ENCODE measurements around the gene ITGA2B. TPM values are rescaled to one million over a fixed set of nuclear protein-coding genes. Genes with fewer than 3 reads are reported as not detected.
"Not testable (repeated sequence)": the region's sequence is repeated elsewhere in the genome, so short reads cannot be mapped to it uniquely, and the experiment has no call there.

ITGA2B gene
- total and polyA plus RNA-seq, 2 experiments from 2014 or later = 0.77 to 3.6 TPM

DNA sequence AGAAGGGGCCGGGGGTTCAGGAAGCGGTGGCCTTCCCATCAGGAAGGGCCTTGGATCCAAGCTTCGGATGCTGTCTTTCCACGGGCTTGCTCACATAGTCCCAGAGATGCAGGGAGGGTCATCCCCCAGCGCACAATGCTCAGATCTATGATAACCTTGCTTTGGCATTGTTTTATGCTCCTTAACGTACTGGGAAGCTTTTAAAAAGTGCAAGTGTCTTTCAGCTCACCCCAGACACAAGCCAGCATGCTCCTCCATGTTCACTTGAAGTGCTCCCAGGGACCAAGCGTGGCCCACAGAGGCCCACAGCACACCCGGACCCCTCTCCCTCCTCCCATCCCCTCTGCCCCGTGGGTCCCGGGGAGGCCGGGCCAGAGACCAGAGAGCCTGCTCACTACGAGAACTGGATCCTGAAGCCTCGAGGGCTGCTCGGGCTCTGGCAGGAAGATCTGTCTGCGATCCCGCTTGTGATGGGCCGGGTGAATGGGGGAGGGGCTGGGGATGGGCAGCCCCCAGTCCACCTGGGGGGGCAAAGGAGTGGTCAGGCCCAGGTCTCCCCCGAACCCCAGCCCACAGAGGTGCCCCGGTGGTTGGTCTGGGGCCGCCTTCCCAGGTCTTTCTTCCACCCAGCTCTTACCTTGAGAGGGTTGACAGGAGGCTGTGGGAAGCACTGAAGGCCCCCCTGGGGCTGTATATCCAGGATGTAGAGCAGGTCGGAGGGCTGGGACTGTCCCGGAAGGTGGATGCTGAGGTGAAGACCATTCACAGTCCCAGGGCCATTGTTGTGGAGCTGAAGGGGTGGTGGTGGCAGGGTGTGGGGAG is 14.0 kb downstream of the ITGA2B start:
- H3K4me2 ChIP-seq = peak overlapping the region; percentile 42
- H3K27me3 ChIP-seq = no peaks in the 10 kb centered on the region
- H3K9me2 ChIP-seq (replicated peaks; ENCODE audit: insufficient read depth) = no peaks in the 10 kb centered on the region
- H3K4me3 ChIP-seq = no peak overlapping the region
- H3K27ac ChIP-seq = no peak overlapping the region
- H2AFZ ChIP-seq = no peak overlapping the region
- TF ChIP-seq, protein P1, sequence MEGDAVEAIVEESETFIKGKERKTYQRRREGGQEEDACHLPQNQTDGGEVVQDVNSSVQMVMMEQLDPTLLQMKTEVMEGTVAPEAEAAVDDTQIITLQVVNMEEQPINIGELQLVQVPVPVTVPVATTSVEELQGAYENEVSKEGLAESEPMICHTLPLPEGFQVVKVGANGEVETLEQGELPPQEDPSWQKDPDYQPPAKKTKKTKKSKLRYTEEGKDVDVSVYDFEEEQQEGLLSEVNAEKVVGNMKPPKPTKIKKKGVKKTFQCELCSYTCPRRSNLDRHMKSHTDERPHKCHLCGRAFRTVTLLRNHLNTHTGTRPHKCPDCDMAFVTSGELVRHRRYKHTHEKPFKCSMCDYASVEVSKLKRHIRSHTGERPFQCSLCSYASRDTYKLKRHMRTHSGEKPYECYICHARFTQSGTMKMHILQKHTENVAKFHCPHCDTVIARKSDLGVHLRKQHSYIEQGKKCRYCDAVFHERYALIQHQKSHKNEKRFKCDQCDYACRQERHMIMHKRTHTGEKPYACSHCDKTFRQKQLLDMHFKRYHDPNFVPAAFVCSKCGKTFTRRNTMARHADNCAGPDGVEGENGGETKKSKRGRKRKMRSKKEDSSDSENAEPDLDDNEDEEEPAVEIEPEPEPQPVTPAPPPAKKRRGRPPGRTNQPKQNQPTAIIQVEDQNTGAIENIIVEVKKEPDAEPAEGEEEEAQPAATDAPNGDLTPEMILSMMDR (IDR thresholded peaks at IDR 0.05; ENCODE audit: poor library complexity) = no peak
- TF ChIP-seq EZH2phosphoT487 (IDR thresholded peaks at IDR 0.05; ENCODE audit: low read depth, severe bottlenecking, unreplicated experiment) (no peak), EZH2 (IDR thresholded peaks at IDR 0.05; ENCODE audit: borderline replicate concordance) (no peak)
- H3K9me3 ChIP-seq (ENCODE audit: low read depth) = no peaks in the 10 kb centered on the region
- 60% methylated on average over 21 of the region's 22 CpGs for WGBS (ENCODE audit: low lambda C conversion rate, missing lambda C conversion rate)
- no peaks in the 10 kb centered on the region for H3K79me2 ChIP-seq
- H4K20me1 ChIP-seq (ENCODE audit: insufficient read depth, poor library complexity, severe bottlenecking) = no peaks in the 10 kb centered on the region
- no peak for DNase-seq (ENCODE audit: low spot score)
- no peaks in the 10 kb centered on the region for H3K4me1 ChIP-seq (ENCODE audit: insufficient read depth)
- no peaks in the 10 kb centered on the region for H3K36me3 ChIP-seq (replicated peaks; ENCODE audit: insufficient read depth, low read depth)

DNA sequence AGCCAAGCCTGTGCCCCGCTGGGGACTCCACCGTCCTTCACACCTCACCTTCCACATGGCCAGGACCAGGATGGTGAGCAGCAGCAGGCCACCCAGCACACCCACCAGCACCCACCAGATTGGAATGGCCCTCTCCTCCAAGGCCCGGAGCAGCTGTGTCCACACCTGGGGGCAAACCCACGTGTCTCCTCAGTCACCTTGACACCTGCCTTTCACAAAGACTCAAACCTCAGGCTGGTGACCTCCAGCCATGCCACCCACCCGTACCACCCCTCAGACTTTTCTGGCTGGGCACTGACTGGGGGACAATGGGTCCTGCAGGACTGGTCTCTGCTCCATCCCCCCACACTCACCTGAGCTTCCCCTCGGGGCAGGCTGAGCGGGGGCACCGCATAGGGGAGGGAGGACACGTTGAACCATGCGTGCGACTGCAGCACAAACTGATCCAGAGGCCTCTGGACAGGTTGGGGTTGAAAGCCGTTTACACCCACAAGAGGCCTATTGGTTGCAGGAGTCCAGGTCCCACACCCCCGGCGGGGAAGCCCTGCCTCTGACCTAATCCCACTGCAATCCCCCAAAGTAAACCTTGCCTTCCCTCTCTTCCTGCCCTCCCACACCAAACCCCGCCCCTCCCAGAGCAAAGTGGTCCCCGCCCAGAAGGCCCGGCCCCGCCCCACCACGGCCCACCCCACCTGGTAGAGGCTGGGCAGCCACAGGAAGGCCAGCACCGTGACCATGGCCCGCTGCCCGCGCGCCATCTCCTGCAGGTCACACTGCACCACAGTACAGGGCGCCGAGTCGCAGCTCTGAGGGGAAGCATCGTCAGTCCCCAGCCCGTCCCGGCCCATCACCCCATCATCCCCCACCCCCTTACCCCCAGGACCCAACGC is 14.9 kb downstream of the ITGA2B start:
- Histone ChIP-seq H3K79me2 (no peaks in the 10 kb centered on the region), H2AFZ (no peak overlapping the region), H3K27ac (no peak overlapping the region), H3K4me1 (ENCODE audit: insufficient read depth) (no peaks in the 10 kb centered on the region), H3K9me2 (replicated peaks; ENCODE audit: insufficient read depth) (no peaks in the 10 kb centered on the region), H3K36me3 (replicated peaks; ENCODE audit: insufficient read depth, low read depth) (no peaks in the 10 kb centered on the region), H3K4me2 (peak overlapping the region; percentile 42), H3K27me3 (no peaks in the 10 kb centered on the region), H3K9me3 (ENCODE audit: low read depth) (no peaks in the 10 kb centered on the region), H4K20me1 (ENCODE audit: insufficient read depth, poor library complexity, severe bottlenecking) (no peaks in the 10 kb centered on the region), H3K4me3 (no peak overlapping the region)
- 27% methylated on average over 26 of the region's 31 CpGs for WGBS (ENCODE audit: low lambda C conversion rate, missing lambda C conversion rate)
- TF ChIP-seq, protein P1 (IDR thresholded peaks at IDR 0.05; ENCODE audit: poor library complexity) = no peak
- TF ChIP-seq EZH2phosphoT487 (IDR thresholded peaks at IDR 0.05; ENCODE audit: low read depth, severe bottlenecking, unreplicated experiment) (no peak), EZH2 (IDR thresholded peaks at IDR 0.05; ENCODE audit: borderline replicate concordance) (no peak)
- peak; percentile 64 for DNase-seq (ENCODE audit: low spot score)

DNA sequence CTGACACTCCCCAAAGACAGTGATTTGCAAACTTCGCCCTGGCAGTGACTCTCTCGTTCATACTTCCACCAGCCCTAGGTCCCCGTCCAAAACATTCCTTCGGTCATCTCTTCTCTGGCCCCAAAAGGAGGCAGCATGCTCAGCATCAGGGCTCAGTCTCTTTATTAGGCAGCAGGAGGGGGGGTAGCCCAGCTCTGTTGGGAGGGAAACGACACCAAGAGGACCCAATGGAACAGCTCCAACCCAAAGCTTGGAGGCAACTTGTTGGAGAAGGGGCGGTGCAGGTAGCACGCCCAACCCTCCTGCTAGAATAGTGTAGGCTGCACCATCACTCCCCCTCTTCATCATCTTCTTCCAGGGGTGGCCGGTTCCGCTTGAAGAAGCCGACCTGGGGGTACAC is 17.4 kb downstream of the ITGA2B start:
- H3K27me3 ChIP-seq = no peaks in the 10 kb centered on the region
- H4K20me1 ChIP-seq (ENCODE audit: insufficient read depth, poor library complexity, severe bottlenecking) = no peaks in the 10 kb centered on the region
- H3K36me3 ChIP-seq (replicated peaks; ENCODE audit: insufficient read depth, low read depth) = no peaks in the 10 kb centered on the region
- no peak overlapping the region for H3K4me2 ChIP-seq
- H3K9me2 ChIP-seq (replicated peaks; ENCODE audit: insufficient read depth) = no peaks in the 10 kb centered on the region
- DNase-seq (ENCODE audit: low spot score) = no peak
- H3K9me3 ChIP-seq (ENCODE audit: low read depth) = no peaks in the 10 kb centered on the region
- H3K79me2 ChIP-seq = no peaks in the 10 kb centered on the region
- TF ChIP-seq EZH2 (IDR thresholded peaks at IDR 0.05; ENCODE audit: borderline replicate concordance) = no peak
- TF ChIP-seq, protein P1 (IDR thresholded peaks at IDR 0.05; ENCODE audit: poor library complexity) = no peak
- TF ChIP-seq EZH2phosphoT487 (IDR thresholded peaks at IDR 0.05; ENCODE audit: low read depth, severe bottlenecking, unreplicated experiment) = no peak
- H3K4me3 ChIP-seq = no peak overlapping the region
- WGBS (ENCODE audit: low lambda C conversion rate, missing lambda C conversion rate) = 91% methylated on average over 10 of the region's 10 CpGs
- no peak overlapping the region for H2AFZ ChIP-seq
- no peaks in the 10 kb centered on the region for H3K4me1 ChIP-seq (ENCODE audit: insufficient read depth)
- no peak overlapping the region for H3K27ac ChIP-seq

DNA sequence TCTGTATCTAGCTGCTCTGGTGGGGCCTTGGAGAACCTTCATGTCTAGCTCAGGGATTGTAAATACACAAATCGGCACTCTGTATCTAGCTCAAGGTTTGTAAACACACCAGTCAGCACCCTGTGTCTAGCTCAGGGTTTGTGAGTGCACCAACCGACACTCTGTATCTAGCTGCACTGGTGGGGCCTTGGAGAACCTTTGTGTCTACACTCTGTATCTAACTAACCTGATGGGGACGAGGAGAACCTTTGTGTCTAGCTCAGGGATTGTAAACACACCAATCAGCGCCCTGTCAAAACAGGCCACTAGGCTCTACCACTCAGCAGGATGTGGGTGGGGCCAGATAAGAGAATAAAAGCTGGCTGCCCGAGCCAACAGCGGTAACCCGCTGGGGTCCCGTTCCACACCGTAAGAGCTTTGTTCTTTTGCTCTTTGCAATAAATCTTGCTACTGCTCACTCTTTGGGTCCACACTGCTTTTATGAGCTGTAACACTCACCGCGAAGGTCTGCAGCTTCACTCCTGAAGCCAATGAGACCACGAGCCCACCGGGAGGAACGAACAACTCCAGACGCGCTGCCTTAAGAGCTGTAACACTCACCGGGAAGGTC is 19.9 kb downstream of the ITGA2B start:
- H3K27me3 ChIP-seq; H3K36me3 ChIP-seq (replicated peaks; ENCODE audit: insufficient read depth, low read depth); H3K9me2 ChIP-seq (replicated peaks; ENCODE audit: insufficient read depth); H3K9me3 ChIP-seq (ENCODE audit: low read depth); H3K79me2 ChIP-seq; H3K4me1 ChIP-seq (ENCODE audit: insufficient read depth); H2AFZ ChIP-seq; H3K4me3 ChIP-seq; H3K27ac ChIP-seq; H3K4me2 ChIP-seq; H4K20me1 ChIP-seq (ENCODE audit: insufficient read depth, poor library complexity, severe bottlenecking): not testable (repeated sequence)
- WGBS (ENCODE audit: low lambda C conversion rate, missing lambda C conversion rate) = 58% methylated on average over 17 of the region's 17 CpGs
- DNase-seq (ENCODE audit: low spot score) = peak; percentile 3

DNA sequence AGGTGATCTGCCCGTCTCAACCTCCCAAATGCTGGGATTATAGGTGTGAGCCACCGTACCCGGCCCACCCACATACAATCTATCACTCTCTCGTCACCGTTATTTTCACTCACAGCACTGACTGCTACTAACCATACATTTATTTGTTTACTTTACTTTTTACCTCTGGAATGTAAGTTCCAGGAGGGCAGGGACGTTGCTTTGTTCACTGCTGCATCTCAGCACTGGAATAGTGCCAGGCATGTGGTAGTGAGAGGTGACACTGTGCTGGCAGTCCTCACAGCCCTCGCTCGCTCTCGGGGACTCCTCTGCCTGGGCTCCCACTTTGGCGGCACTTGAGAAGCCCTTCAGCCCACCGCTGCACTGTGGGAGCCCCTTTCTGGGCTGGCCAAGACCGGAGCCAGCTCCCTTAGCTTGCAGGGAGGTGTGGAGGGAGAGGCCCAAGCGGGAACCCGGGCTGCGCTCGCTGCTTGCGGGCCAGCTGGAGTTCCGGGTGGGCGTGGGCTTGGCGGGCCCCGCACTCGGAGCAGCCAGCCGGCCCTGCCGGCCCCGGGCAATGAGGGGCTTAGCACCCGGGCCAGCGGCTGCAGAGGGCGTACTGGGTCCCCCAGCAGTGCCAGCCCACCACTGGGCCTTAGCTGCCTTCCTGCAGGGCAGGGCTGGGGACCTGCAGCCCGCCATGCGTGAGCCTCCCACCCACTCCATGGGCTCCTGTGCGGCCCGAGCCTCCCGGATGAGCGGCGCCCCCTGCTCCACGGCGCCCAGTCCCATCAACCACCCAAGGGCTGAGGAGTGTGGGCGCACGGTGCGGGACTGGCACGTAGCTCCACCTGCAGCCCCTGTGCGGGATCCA is 20.8 kb downstream of the ITGA2B start:
- H3K4me3 ChIP-seq; H3K4me1 ChIP-seq (ENCODE audit: insufficient read depth); H3K27me3 ChIP-seq; H3K9me3 ChIP-seq (ENCODE audit: low read depth); H3K27ac ChIP-seq; H3K79me2 ChIP-seq; H2AFZ ChIP-seq; H3K9me2 ChIP-seq (replicated peaks; ENCODE audit: insufficient read depth); H3K36me3 ChIP-seq (replicated peaks; ENCODE audit: insufficient read depth, low read depth); DNase-seq (ENCODE audit: low spot score); H3K4me2 ChIP-seq; H4K20me1 ChIP-seq (ENCODE audit: insufficient read depth, poor library complexity, severe bottlenecking): not testable (repeated sequence)
- WGBS (ENCODE audit: low lambda C conversion rate, missing lambda C conversion rate) = 95% methylated on average over 42 of the region's 42 CpGs

Measured in hepatocyte (in vitro differentiated cells).